Iris pigment epithelial cell (primary cell): ENCODE measurements around the gene CEP128.
A peak's percentile ranks its signal among the peaks of the same experiment; 100 is the strongest.

ENCODE experiments used
- DNase-seq: peaks from one replicate; pipeline ENCODE4 v3.0.0-alpha.2; 2011; ENCODE audit warnings: low read depth

The CEP128 gene

DNA sequence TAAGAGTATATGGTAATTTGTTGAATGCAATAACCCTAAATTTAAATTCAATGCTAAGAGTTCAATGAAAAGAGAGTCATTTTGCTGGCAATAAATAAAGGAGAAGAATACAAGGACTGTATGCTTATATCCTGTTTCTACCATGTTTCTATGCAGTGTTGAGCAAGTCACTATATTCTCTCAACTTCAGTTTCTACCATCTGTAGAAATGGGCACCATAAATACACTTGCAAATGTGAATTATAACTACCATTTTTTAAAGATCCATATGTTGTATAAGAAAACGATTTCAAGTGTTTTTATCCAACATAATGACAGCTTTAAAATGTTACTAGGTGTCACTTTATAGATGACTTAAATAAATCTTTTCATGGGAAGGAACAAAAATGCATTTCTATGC is 170.3 kb downstream of the CEP128 start:
- no peak for DNase-seq

DNA sequence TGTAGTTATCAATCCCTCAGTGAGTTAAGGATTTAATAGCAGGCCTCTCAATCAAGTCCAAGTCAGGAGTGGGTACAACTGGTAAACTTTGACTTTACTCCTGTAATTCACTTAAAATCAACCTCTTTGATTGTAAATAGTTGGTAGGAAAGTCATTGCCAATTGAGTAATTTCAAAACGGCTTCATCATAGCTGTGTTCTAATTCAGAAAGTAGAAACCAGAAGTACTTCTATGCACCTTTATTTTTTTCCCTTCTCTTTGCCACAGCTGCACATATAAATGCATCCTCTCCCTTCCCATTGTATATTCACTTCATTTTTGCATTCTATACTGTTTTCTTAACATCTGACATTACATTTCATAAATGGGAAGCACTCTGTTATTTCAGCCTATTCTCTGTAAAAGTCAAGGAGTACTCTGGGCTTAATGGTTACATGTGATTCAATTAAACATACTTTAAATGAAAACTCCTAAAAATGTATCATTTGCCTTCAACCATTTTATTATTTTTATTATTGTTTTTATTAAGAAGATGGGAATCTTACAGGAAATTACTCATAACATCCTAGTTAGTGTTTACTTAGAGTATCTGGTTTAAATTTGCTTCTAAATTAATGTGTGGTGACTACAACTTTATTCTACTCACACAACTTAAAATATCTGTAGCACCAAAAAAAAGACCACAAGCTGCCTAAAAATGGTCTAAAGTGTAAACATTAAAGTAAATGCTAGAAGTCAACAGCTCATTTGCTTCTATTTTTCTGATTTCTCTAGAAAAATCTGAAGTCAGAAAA is 171.2 kb downstream of the CEP128 start:
- DNase-seq, result peak; percentile 38

DNA sequence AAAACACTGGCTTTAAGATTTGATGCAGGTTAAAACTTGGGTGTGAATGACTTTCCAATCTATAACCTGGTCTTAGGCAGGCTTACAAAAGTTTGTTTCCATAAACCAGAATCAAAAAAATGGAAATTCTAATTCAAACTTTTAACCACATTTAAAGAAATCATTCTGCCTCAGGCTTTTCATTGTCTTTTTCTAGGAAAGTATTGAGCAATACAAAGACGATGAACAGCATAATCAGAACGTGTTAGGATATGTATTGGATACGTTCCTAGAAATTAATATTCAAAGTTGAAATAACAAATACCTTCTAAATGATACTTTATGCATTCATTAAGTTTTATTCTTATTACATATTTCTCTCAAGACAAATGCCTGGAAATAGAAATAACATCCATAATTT is 172.9 kb downstream of the CEP128 start:
- no peak for DNase-seq

DNA sequence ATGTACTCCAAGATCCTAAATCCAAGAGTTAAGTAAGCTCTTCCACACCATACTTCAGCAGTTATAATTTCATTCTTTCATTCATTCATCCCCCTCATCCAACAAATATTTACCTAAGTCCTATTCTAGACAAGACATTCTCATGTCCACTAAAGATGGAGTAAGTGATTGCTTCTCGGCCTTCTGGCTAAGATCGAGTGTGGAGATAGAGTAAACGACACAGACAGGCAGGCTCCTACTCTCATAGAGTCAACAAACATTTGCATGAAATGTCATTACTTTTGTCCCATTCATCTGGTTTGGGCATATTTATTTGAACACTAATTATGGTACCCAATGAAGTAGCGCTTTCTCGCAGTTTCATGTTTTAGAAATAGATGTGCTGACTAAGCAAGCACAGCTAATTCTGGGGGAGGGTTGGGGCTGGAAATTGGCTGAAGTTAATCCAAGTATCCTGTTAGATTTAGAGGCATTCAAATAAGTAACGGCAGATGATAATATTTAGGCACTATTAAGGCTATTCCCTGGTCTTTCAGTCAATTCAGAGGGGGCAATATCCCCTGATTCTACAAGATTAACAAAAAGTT is 176.5 kb downstream of the CEP128 start:
- DNase-seq, result no peak

DNA sequence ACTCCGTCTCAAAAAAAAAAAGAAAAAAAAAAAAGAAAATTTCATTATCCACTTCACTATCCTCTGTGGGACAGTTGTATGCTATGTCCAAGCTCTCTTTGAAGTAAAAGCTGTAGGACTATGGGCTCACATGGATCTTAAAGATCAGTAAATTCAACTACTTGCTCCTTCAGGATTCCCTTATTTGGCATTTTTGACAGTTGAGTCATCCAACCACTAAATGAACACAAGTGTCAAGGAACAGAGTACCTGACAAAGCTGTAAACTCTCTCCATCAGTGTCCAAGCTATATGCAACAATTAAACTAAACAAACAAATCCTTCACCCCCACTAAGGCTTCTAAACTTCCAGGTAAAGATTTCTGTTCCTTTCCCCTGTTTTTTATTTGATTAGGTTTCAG is 177.0 kb downstream of the CEP128 start:
- DNase-seq, result peak; percentile 36

DNA sequence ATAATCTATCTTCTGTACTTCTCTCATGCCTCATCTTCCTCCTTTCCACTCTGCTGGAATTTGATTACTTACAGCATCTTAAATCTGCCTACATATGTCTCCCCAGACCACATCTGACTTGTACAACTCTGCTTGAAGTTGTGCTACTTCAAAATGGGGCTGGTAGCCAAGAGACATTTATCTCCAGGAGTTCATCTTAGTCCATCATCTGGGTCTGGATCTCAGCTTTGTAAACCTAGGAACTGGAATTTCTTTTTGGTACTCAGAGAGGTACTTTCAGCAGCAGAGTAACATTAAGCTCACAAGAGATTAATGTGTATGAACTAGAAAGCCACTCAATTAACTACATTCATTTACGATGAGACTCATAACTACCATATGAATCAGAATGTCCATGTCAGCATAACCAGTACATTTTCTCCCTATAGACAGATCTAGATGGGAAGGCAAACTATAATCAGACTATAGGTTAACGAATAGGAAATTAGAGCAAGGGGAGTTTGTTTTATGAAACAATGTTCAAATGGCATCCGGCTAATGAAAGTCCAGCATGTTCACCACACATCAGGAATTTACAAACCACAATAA is 178.8 kb downstream of the CEP128 start:
- no peak for DNase-seq

DNA sequence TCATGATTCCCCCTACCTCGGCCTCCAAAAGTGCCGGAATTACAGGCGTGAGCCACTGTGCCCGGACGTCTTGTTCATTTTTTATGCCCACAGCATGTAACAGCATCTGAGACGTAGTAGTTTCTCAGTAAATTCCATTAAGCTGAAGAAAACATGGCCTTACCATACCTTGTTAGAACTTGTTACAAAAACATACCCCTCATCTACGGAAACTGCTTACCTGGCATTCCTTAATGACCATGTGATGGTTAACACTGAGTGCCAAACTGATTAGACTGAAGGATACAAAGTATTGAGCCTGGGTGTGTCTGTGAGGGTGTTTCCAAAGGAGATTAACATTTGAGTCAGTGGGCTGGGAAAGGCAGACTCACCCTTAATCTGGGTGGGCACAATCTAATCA is 186.8 kb downstream of the CEP128 start:
- DNase-seq, result no peak

DNA sequence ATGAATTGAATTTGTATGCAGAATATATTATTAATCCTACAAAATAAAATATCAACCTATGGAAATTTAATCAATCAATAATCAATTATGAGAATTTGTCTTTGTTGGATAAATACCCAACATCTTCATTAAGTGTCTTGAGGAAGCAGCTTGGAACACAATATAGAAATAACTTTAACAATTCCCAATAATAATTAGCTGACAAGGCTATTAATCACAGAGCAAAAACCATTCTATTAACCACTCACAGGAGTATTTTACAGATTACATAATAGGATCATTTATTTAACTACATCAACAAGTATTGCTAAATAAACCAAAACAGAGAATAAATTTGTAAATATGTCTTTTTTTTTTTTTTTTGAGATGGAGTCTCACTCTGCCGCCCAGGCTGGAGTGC is 190.3 kb downstream of the CEP128 start:
- DNase-seq, result no peak

DNA sequence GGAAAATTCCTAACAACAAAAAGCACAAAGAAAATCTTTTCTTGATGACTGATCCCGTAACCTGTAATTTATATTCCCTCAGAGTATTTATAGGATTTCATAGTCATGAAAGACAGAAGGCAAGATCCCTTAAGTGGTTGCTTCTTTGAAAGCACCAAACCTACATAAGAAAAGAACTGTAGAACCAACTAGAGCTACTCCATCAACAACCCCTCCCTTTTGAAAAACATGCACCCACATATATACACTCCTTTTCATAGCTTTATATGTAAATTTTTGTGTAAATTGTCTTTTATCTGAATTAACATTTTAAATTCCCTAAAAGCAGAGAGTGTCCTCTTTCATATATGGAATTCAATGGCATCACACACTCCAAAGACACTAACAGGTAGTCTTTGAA is 215.3 kb downstream of the CEP128 start:
- no peak for DNase-seq

DNA sequence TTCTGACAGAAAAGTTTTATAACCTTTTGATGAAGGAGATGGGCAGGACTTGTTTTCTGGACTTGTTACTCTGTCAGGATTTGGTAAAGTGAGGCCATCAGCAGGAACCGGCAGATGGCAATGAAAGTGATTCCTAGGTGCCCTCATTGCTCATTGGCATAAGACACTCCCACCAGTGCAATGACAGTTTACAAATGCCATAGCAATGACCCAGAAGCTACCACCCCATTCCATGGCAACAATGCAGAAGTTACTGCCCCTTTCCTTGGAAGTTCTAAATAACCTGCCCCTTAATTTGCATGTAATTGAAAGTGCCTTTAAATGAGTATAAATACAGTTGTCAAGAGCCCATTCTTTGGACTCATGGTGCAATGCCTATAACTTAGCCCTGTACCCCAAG is 222.6 kb downstream of the CEP128 start:
- no peak for DNase-seq

DNA sequence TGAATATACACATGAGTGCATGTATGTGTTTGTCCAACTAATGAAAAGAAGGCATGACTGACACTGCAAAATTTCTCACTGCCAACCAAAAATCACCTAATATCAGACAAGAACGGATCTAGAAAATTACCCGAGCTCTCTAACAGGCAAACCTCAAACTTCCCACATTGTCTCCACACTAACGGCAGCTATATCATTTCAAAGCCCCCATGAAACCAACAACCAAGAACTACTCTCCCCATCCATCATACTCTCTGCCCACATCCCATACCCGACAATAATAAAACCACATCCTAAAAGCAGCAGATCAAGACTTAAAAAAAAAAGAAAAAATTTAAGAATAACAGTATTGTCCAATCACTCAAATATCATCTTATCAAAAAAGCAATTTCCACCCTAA is 227.1 kb downstream of the CEP128 start:
- no peak for DNase-seq

DNA sequence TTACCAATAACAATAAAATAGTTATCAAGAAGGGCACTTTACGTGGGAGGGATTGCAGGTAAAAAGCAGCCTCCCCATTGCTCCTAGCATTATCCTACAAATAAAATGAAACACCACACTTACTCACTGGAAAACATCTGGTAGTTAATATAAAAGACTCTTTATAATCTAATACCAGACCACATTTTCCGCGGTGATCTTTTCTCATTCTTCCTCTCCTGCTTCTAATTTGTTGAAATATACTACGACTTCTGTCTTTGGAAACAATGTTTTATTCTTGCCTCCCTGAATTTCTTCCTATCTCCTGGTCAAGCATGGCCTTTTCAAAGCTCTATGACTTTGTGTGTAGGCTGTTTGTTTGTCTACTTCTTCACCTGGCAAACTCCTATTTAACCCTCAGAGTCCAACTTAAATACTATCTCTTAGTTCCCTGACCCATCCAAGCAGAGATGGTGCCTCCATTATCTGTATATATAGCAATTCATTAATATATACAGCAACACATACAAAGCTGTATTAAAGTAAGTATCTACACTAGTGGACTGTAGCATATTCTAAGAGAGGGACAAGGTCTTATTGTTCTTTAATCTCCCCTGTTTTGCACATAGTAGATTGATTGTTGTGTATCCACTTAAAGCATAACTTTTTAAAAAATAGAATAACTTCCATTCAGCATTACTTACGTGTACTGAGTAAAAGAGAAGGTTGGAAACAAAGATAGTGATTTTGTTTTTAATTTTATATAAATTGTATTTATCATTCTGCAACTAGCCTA is 228.3 kb downstream of the CEP128 start:
- no peak for DNase-seq

DNA sequence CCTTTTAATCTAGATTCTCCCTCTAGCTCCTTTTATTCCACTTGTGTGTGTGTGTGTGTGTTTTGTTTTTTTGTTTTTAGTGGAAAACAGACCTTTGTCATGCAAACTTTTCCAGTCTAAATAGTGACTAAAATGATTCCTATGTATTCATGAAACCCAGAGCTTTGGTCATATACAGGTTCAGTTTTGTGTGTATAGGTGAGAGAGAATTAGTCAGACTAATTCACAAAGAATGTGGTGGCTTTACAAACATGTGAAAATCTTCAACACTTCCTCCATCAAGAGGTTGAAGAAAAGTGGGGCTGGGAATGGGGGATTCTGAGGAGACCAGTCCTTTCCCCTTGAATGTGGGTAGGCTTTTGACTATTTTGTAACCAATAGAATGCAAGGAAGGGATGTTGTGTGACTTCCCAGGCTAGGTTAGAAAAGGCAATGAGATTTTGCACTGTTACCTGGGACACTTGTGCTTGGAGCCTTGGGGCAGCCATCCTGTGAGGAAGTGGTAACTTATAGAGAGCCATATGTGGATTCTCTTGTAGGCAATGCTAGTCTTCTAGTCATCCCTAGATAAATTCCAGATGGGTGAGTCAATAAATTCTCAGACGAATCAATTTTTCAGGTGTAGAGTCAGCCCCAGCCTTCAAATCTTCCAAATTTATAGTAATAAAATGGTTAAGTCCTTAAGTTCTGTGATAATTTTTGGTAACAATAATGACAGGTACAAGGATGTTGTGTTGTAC is 236.1 kb downstream of the CEP128 start:
- no peak for DNase-seq

DNA sequence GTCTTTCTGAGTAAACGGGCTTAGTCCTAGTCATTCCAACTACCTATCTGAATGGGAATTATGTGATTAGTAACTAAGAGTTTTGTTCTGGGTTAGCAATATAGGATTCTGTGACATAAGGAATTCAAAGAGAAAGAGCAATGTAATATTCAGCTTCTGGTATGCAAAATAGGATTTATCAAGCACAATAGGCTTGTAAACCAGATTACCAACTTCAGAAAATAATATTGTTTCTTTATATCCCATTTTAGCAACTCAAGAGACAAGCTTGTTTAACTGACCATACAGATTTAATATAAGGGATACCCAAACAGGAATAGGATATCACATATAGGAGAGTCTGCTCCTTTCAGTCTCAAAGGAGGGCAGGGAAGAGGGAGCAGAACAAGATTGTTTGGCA is 240.9 kb downstream of the CEP128 start:
- no peak for DNase-seq

DNA sequence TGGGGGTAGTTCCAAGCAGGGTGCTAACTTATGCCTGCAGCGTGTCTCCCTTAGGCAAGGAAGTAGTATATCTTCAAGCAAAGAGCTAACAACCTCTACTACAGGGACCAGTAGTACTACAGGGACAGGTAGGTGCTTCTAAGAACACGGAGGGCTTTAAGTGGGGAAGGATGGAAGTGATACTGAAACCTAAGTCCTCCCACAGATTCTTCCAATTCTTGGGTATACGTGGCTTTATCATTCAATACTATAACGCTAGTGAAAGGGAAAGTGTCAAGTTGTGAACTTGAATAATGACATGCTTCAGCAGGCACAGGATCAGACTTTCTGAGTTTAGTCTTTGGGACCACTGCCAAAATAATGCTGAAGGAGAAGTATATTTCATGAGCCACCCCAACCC is 241.7 kb downstream of the CEP128 start:
- DNase-seq, result no peak

DNA sequence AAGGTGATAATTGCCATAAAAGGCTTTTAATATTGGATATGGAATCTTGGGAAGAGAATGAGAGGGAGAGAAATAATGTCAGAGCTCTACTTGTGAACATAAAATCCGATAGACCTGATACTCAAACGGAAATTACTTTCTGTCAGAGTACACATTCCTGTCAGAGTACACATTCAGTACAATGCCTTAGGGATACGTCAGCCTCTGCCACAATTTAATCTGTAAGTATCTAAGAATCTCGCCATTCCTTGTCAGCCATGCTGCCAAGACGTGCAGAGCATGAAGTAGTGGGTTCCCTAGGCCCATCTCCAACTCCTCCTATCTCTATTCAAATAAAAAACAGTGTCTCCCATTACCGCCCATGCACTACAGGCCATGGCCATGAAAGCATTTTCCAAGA is 242.6 kb downstream of the CEP128 start:
- no peak for DNase-seq

DNA sequence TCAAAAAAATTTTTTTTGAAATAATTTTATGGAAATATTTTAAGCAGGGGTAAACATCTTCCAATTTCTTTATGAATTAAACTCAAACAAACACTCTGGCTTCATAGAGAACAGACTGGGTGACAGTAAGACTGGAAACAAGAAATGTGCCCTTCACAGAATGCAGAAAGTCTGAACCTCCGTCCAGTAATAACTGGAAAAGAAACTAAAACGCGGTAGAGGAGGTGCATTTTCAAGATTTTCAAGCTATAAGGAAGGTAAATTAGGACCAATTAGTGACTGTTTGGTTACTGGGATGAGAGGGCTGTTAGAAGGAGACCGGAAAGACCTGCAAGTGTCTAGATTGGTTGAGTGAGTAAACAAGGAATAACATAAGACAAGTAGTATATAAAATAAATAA is 245.7 kb downstream of the CEP128 start:
- DNase-seq, result no peak

DNA sequence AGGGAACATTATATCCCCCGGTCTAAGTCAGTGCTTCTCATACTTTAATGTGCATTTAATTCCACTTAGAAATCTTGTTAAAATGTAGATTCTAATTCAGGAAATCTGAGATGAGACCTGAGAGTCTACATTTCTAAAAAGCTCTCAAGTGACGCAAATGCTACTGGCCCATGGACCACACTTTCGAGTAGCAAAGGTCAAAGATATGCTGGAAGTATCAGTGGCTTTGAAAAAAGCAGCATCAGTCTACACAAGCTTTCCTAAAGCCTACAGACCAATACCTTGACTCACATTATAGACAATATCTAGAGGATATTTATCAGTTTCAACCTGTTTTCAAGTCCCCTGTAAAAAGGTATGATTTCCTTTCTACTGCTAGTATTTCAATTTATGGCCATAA is 248.6 kb downstream of the CEP128 start:
- no peak for DNase-seq

DNA sequence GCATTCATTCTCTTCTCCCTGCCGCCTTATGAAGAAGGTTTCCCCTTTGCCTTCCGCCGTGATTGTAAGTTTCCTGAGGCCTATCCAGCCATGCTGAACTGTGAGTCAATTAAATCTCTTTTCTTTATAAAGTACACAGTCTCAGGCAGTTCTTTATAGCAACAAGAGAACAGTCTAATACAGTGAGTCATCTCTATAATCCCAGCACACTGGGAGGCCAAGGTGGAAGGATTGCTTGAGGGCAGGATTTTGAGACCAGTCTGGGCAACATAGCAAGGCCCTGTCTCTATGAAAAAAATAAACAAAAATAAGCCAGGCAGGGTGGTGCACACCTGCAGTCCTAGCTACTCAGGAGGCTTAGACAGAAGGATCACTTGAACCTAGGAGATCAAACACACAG is 259.9 kb downstream of the CEP128 start:
- peak; percentile 61 for DNase-seq

DNA sequence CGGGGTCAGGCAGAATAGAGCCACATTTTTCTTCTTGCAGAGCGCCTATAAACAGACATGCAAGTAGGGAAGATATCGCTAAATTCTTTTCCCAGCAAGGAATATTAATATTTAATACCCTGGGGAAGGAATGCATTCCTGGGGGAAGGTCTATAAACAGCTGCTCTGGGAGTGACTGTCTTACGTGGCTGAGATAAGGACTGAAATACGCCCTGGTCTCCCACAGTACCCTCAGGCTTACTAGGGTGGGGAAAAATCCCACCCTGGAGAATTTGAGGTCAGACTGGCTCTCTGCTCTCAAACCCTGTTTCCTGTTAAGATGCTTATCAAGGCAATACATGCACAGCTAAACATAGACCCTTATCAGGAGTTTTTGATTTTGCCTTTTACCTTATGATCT is 262.3 kb downstream of the CEP128 start:
- DNase-seq, result no peak

DNA sequence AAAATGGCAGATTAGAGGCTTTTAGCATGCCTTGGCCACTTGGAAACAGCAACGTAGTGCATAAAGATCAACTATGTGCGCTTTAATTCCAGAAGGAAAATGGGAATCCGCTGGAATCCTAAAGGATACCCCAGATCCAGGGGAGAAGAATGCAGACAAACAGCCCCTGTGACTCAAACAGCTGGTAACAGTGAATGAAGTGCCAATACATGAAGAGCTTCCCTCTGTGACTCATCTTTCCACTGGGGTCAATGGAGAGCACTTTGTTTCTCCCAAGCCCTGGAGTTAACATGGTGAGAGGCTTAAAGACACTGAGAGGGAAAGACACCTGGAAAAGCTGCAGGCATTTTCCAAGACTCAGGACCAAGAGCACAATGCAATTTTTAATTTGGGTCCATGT is 263.1 kb downstream of the CEP128 start:
- peak; percentile 44 for DNase-seq

DNA sequence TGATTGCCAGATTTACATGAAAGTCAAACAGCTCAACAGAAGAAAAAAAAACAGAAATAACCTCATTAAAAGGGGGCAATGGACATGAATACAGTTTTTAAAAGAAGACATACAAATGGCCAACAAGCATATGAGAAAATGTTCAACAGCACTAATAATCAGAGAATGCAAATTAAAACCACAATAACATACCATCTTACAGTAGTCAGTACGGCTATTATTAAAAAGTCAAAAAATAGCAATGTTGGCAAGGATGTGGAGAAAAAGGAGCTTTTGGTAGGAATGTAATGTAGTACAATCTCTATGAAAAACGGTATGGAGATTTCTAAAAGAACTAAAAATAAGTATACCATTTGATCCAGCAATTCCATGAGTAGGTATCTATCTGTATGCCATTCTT is 272.1 kb downstream of the CEP128 start:
- peak; percentile 44 for DNase-seq
